22Rv1 (cell line): ENCODE data around the gene VWF.

Experiments used
- ZFX ChIP-seq: fragments of 450-650 bp; IDR thresholded peaks from 2 replicates; pipeline ENCODE4 v1.6.1; 2017; ENCODE audit warnings: antibody characterized with exemption, borderline replicate concordance
- TF ChIP-seq, protein P1 (sequence below): fragments of 450-650 bp; IDR thresholded peaks from 2 replicates; pipeline ENCODE4 v1.5.1; 2017; ENCODE audit warnings: mild to moderate bottlenecking

DNA sequence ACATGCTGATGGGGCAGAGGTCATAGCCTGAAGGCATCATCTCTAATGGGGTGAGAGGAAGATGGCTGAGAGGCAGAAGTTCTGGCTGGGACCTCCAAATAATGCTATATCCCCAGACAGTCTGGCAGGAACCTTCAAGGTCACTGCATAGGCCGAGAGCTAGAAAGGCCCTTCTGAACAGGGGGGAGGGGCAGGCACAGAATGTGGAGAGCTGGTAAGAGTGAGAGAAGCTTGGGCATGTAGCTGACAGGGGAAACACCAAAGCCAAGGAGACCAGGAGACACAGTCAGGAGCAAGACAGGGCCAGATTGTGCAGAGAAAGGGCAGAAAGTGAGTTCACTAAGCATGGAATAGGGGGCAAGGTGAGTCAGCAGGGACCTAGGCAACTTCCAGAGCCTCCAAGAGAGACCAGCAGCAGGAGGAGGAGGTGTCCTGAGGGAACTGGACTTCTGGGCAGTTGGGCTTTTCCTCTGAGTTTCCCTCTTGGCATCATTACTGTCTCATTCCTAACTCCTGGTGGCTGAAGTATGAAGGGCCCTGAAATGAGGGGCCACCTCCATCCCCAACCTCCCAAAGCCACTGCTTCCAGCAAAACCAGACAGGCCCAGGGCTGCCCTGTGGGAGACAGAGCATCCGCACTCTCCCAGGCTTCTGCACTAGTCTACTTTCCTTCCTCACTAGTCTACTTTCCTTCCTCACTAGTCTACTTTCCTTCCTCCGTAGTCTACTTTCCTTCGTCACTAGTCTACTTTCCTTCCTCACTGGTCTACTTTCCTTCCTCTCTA lies 196.5 kb downstream of the VWF start:
- TF ChIP-seq, protein P1, sequence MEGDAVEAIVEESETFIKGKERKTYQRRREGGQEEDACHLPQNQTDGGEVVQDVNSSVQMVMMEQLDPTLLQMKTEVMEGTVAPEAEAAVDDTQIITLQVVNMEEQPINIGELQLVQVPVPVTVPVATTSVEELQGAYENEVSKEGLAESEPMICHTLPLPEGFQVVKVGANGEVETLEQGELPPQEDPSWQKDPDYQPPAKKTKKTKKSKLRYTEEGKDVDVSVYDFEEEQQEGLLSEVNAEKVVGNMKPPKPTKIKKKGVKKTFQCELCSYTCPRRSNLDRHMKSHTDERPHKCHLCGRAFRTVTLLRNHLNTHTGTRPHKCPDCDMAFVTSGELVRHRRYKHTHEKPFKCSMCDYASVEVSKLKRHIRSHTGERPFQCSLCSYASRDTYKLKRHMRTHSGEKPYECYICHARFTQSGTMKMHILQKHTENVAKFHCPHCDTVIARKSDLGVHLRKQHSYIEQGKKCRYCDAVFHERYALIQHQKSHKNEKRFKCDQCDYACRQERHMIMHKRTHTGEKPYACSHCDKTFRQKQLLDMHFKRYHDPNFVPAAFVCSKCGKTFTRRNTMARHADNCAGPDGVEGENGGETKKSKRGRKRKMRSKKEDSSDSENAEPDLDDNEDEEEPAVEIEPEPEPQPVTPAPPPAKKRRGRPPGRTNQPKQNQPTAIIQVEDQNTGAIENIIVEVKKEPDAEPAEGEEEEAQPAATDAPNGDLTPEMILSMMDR, result no peak
- no peak for TF ChIP-seq ZFX
